ENCODE results near the gene MAMDC2. TPM values are rescaled to one million over a fixed set of nuclear protein-coding genes. Genes with fewer than 3 reads are reported as not detected.

The MAMDC2 gene
- total and polyA plus RNA-seq, 2 of the 4 experiments (the other 2 are of a cell fraction): 5.0 to 5.2 TPM

DNA sequence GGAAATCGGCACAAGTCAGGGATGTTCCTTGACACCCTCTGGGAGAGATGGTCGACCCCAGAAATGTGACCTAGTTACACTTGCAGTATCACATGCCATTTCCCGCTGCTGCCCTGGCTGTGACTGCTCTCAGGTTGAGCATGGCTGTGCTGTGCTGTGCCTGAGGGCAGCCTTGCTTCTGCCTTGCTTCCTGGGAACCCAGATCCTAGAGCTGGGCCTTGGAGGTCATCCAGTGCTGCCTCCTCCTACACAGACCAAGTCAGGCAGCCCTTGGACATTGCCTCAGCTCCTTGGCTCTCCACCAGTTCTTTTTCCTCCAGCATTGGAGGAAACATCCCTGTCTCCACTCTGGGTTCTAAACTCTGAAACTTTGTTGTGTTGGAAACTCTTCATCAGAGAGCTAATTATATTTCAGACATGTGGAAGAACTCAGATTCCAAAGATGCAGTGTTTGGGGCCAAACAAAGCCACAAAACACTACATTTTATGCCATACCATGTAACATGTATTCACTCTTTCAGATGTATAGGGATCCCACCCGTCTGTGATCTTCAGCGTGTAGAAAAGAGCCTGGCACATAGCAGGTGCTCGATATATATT lies 6.1 kb downstream of the MAMDC2 start:
- TF ChIP-seq, protein P1, sequence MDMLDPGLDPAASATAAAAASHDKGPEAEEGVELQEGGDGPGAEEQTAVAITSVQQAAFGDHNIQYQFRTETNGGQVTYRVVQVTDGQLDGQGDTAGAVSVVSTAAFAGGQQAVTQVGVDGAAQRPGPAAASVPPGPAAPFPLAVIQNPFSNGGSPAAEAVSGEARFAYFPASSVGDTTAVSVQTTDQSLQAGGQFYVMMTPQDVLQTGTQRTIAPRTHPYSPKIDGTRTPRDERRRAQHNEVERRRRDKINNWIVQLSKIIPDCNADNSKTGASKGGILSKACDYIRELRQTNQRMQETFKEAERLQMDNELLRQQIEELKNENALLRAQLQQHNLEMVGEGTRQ (IDR thresholded peaks at IDR 0.05; ENCODE audit: low read depth, low read length): no peak
- TF ChIP-seq RAD21 (IDR thresholded peaks at IDR 0.05; ENCODE audit: low read length) (no peak), SMC3 (IDR thresholded peaks at IDR 0.05; ENCODE audit: low read depth, low read length) (no peak), CEBPB (IDR thresholded peaks at IDR 0.05; ENCODE audit: low read depth, low read length) (no peak), MAZ (IDR thresholded peaks at IDR 0.05; ENCODE audit: borderline replicate concordance, low read depth, low read length) (no peak), BHLHE40 (IDR thresholded peaks at IDR 0.05; ENCODE audit: low read depth, low read length) (no peak), CHD1 (IDR thresholded peaks at IDR 0.05; ENCODE audit: low read depth, low read length) (no peak), MAFK (IDR thresholded peaks at IDR 0.05; ENCODE audit: low read depth, low read length) (no peak)
- TF ChIP-seq, protein P2, sequence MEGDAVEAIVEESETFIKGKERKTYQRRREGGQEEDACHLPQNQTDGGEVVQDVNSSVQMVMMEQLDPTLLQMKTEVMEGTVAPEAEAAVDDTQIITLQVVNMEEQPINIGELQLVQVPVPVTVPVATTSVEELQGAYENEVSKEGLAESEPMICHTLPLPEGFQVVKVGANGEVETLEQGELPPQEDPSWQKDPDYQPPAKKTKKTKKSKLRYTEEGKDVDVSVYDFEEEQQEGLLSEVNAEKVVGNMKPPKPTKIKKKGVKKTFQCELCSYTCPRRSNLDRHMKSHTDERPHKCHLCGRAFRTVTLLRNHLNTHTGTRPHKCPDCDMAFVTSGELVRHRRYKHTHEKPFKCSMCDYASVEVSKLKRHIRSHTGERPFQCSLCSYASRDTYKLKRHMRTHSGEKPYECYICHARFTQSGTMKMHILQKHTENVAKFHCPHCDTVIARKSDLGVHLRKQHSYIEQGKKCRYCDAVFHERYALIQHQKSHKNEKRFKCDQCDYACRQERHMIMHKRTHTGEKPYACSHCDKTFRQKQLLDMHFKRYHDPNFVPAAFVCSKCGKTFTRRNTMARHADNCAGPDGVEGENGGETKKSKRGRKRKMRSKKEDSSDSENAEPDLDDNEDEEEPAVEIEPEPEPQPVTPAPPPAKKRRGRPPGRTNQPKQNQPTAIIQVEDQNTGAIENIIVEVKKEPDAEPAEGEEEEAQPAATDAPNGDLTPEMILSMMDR (conservative IDR thresholded peaks at IDR 0.05; ENCODE audit: low read depth, low read length): no peak
- H3K9ac ChIP-seq (ENCODE audit: low read depth, low read length): no peak overlapping the region
- POLR2A ChIA-PET (ENCODE audit: unreplicated experiment): no interaction called here
- no peak overlapping the region for H2BK5ac ChIP-seq (ENCODE audit: low read depth, low read length, poor library complexity, severe bottlenecking)
- no peaks in the 10 kb centered on the region for H3K36me3 ChIP-seq (ENCODE audit: control insufficient read depth, insufficient read depth, low read length)
- in situ Hi-C loops (cut with MboI; ENCODE audit: low sequenced_read_pairs) (no loop called here), dilution Hi-C loops (cut with HindIII; ENCODE audit: low sequenced_read_pairs, unreplicated experiment) (no loop called here), intact Hi-C loops (cut with micrococcal nuclease) (no loop called here)
- 70% methylated on average over 2 of the region's 6 CpGs; no CpG with 5 or more reads in 1 of the 2 experiments for WGBS, 2 experiments (ENCODE audit: extremely low coverage in 2 of 2, insufficient read length in 1 of 2)
- no peaks in the 10 kb centered on the region for H4K20me1 ChIP-seq (ENCODE audit: insufficient read depth, low read length)
- no peak overlapping the region for H4K5ac ChIP-seq (ENCODE audit: low read depth, low read length)
- BruUV-seq (replicated peaks): no TSS peak
- no peaks in the 10 kb centered on the region for H3K9me3 ChIP-seq (ENCODE audit: control insufficient read depth, insufficient read depth, low read length)
- H3K9me1 ChIP-seq (ENCODE audit: insufficient read depth, low read length): peaks cover 10% of the 10 kb centered on the region
- CTCF ChIA-PET: interaction anchor here (0.9 to 2.0 kb wide), 2 partner anchors 23 to 61 kb away, joined by 3 to 8 read pairs; no protein-coding TSS in a partner anchor
- no peaks in the 10 kb centered on the region for H3K27me3 ChIP-seq (ENCODE audit: control insufficient read depth, insufficient read depth, low read length)
- no peak overlapping the region for H3K4me3 ChIP-seq (ENCODE audit: insufficient read depth, low read depth, low read length)
- no peak overlapping the region for H4K91ac ChIP-seq (ENCODE audit: insufficient read depth, low read depth, low read length)
- no peak overlapping the region for H2AFZ ChIP-seq (replicated peaks; ENCODE audit: low read length, poor library complexity)
- H3K27ac ChIP-seq (ENCODE audit: insufficient read depth, low read length): no peak overlapping the region
- peaks cover 0 to 3% of the 10 kb centered on the region in 2 experiments; a peak in 1 of 4 replicates for H3K79me1 ChIP-seq (ENCODE audit: low read depth in 1 of 2, low read length in 2 of 2)
- no peak overlapping the region for H3K18ac ChIP-seq (ENCODE audit: low read depth, low read length)
- peaks cover 12% of the 10 kb centered on the region for H3K4me1 ChIP-seq (ENCODE audit: control insufficient read depth, insufficient read depth, low read length)
- H2AK5ac ChIP-seq (ENCODE audit: low read depth, low read length): peak overlapping the region; percentile 67
- H3K23ac ChIP-seq (ENCODE audit: low read depth, low read length): no peak overlapping the region
- DNase-seq: peak; percentile 55
- H3K14ac ChIP-seq (replicated peaks; ENCODE audit: low read depth, low read length): no peak overlapping the region
- H2BK20ac ChIP-seq (ENCODE audit: low read depth, low read length): no peak overlapping the region
- H3K56ac ChIP-seq (ENCODE audit: extremely low read depth, insufficient read depth, low read length): no peak overlapping the region
- no peak overlapping the region for H2BK15ac ChIP-seq (ENCODE audit: low read depth, low read length)
- no peak overlapping the region for H4K8ac ChIP-seq (ENCODE audit: low read depth in 2 of 2, low read length in 2 of 2)
- H2AK9ac ChIP-seq (replicated peaks; ENCODE audit: low read depth, low read length, poor library complexity): no peak overlapping the region
- no peak overlapping the region for H3K4me2 ChIP-seq (ENCODE audit: low read depth, low read length)
- no peak overlapping the region for H2BK120ac ChIP-seq (ENCODE audit: low read depth, low read length)
- peak; percentile 77 for ATAC-seq (ENCODE audit: low read depth)
- no peak overlapping the region for H3K4ac ChIP-seq (ENCODE audit: low read depth, low read length)

Measured in IMR-90 (cell line).